MM.1S (cell line): ENCODE measurements around the gene TOX3.

Experiments
- DNase-seq: peaks from one replicate; pipeline ENCODE4 v3.0.0-alpha.2; 2015
- H2AFZ ChIP-seq: fragments of 300-600 bp; sonication (generic); 2 replicates; pipeline ENCODE4 v1.6.0; 2016; ENCODE audit warnings: antibody characterized with exemption, low read length
- H3F3A ChIP-seq: fragments of 300-600 bp; sonication (generic); 2 replicates; pipeline ENCODE4 v1.6.1; 2016; ENCODE audit warnings: mild to moderate bottlenecking, antibody characterized with exemption, low read length, moderate library complexity, mixed read lengths; ENCODE audit not compliant: insufficient read depth
- H3K27ac ChIP-seq: fragments of 300-600 bp; sonication (generic); 2 replicates; pipeline ENCODE4 v1.5.1; 2016; ENCODE audit warnings: mild to moderate bottlenecking, low read length
- H3K27me3 ChIP-seq: fragments of 300-600 bp; sonication (generic); replicated peaks from 2 replicates; pipeline ENCODE4 v1.6.0; 2016; ENCODE audit warnings: low read length; ENCODE audit not compliant: insufficient read depth
- H3K36me3 ChIP-seq: fragments of 300-600 bp; sonication (generic); replicated peaks from 2 replicates; pipeline ENCODE4 v1.6.1; 2016; ENCODE audit warnings: mild to moderate bottlenecking, low read length, mixed read lengths; ENCODE audit not compliant: insufficient read depth
- H3K4me1 ChIP-seq: fragments of 300-600 bp; sonication (generic); 2 replicates; pipeline ENCODE4 v1.6.1; 2016; ENCODE audit warnings: low read length, mixed read lengths
- H3K4me2 ChIP-seq: fragments of 300-600 bp; sonication (generic); 2 replicates; pipeline ENCODE4 v1.6.0; 2016; ENCODE audit warnings: low read depth, low read length
- H3K4me3 ChIP-seq: fragments of 300-600 bp; sonication (generic); 2 replicates; pipeline ENCODE4 v1.5.1; 2016; ENCODE audit warnings: low read length, mixed read lengths
- H3K79me2 ChIP-seq: fragments of 300-600 bp; sonication (generic); 2 replicates; pipeline ENCODE4 v1.6.1; 2016; ENCODE audit warnings: mixed run types, low read length, mixed read lengths
- H3K9ac ChIP-seq: fragments of 300-600 bp; sonication (generic); 2 replicates; pipeline ENCODE4 v1.6.1; 2016; ENCODE audit warnings: low read length, mixed read lengths
- H3K9me2 ChIP-seq: fragments of 300-600 bp; sonication (generic); replicated peaks from 2 replicates; pipeline ENCODE4 v1.6.1; 2016; ENCODE audit warnings: mild to moderate bottlenecking, low read length, mixed read lengths; ENCODE audit not compliant: insufficient read depth
- H3K9me3 ChIP-seq: fragments of 300-600 bp; sonication (generic); replicated peaks from 2 replicates; pipeline ENCODE4 v1.6.1; 2016; ENCODE audit warnings: mild to moderate bottlenecking, low read length, mixed read lengths; ENCODE audit not compliant: insufficient read depth
- H4K20me1 ChIP-seq: fragments of 300-600 bp; sonication (generic); 2 replicates; pipeline ENCODE4 v1.6.1; 2016; ENCODE audit warnings: mild to moderate bottlenecking, low read length, moderate library complexity, mixed read lengths; ENCODE audit not compliant: insufficient read depth
- EZH2 ChIP-seq: fragments of 300-600 bp; sonication (generic); optimal IDR thresholded peaks from 2 replicates; pipeline ENCODE3; 2017; ENCODE audit warnings: low read depth, mild to moderate bottlenecking, antibody characterized with exemption, low read length, mixed read lengths
- EZH2phosphoT487 ChIP-seq: fragments of 300-600 bp; sonication (generic); IDR thresholded peaks from 2 replicates; pipeline ENCODE4 v1.6.1; 2018; ENCODE audit warnings: antibody characterized with exemption, low read length
- TF ChIP-seq, protein P1 (sequence below): fragments of 300-600 bp; sonication (generic); IDR thresholded peaks from 2 replicates; pipeline ENCODE4 v1.5.1; 2016; ENCODE audit warnings: antibody characterized with exemption, low read length, mixed read lengths

TOX3 gene

DNA sequence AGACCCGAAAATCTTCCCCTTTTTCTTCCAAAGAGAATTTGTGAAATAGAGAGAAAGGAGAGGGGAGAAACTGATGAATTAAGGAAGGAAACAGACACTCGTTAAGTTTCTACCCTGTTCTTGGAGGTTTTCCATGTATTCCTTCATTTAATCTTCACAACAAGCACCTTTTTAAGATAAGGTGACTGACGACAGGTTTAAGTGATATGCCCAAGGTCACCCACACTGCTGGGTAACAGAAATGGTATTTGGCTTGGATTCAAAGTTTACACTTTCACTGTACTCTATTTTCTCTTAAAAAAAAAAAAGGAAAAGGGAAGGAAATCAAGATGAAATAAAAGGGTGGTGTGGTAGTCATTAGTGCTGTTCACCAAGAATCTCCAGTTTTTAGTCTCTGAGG, 33.5 kb upstream of the TOX3 start:
- TF ChIP-seq EZH2 (no peak), EZH2phosphoT487 (no peak)
- TF ChIP-seq, protein P1, sequence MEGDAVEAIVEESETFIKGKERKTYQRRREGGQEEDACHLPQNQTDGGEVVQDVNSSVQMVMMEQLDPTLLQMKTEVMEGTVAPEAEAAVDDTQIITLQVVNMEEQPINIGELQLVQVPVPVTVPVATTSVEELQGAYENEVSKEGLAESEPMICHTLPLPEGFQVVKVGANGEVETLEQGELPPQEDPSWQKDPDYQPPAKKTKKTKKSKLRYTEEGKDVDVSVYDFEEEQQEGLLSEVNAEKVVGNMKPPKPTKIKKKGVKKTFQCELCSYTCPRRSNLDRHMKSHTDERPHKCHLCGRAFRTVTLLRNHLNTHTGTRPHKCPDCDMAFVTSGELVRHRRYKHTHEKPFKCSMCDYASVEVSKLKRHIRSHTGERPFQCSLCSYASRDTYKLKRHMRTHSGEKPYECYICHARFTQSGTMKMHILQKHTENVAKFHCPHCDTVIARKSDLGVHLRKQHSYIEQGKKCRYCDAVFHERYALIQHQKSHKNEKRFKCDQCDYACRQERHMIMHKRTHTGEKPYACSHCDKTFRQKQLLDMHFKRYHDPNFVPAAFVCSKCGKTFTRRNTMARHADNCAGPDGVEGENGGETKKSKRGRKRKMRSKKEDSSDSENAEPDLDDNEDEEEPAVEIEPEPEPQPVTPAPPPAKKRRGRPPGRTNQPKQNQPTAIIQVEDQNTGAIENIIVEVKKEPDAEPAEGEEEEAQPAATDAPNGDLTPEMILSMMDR = no peak
- no peak overlapping the region for H3K27ac ChIP-seq
- H3K4me2 ChIP-seq = no peak overlapping the region
- no peaks in the 10 kb centered on the region for H3K9me3 ChIP-seq
- no peaks in the 10 kb centered on the region for H3K27me3 ChIP-seq
- no peaks in the 10 kb centered on the region for H3K9me2 ChIP-seq
- H3K36me3 ChIP-seq = no peaks in the 10 kb centered on the region
- H4K20me1 ChIP-seq = no peaks in the 10 kb centered on the region
- no peaks in the 10 kb centered on the region for H3F3A ChIP-seq
- DNase-seq = no peak
- H2AFZ ChIP-seq = no peak overlapping the region
- H3K79me2 ChIP-seq = no peaks in the 10 kb centered on the region
- no peak overlapping the region for H3K4me3 ChIP-seq
- H3K9ac ChIP-seq = no peak overlapping the region
- H3K4me1 ChIP-seq = no peaks in the 10 kb centered on the region

- Histone ChIP-seq H2AFZ (no peak overlapping the region), H3K27me3 (no peaks in the 10 kb centered on the region), H4K20me1 (no peaks in the 10 kb centered on the region), H3K9ac (no peak overlapping the region), H3K9me3 (no peaks in the 10 kb centered on the region), H3K4me3 (no peak overlapping the region), H3K27ac (no peak overlapping the region), H3K4me1 (no peaks in the 10 kb centered on the region), H3F3A (no peaks in the 10 kb centered on the region), H3K4me2 (no peak overlapping the region), H3K79me2 (no peaks in the 10 kb centered on the region), H3K36me3 (no peaks in the 10 kb centered on the region), H3K9me2 (no peaks in the 10 kb centered on the region)
- no peak for DNase-seq
- no peak for TF ChIP-seq EZH2phosphoT487
- TF ChIP-seq, protein P1 = no peak
- no peak for TF ChIP-seq EZH2
These were observed 32.0 kb upstream of the TOX3 start for GRCh38 chr16:52578829-52579498.

DNA sequence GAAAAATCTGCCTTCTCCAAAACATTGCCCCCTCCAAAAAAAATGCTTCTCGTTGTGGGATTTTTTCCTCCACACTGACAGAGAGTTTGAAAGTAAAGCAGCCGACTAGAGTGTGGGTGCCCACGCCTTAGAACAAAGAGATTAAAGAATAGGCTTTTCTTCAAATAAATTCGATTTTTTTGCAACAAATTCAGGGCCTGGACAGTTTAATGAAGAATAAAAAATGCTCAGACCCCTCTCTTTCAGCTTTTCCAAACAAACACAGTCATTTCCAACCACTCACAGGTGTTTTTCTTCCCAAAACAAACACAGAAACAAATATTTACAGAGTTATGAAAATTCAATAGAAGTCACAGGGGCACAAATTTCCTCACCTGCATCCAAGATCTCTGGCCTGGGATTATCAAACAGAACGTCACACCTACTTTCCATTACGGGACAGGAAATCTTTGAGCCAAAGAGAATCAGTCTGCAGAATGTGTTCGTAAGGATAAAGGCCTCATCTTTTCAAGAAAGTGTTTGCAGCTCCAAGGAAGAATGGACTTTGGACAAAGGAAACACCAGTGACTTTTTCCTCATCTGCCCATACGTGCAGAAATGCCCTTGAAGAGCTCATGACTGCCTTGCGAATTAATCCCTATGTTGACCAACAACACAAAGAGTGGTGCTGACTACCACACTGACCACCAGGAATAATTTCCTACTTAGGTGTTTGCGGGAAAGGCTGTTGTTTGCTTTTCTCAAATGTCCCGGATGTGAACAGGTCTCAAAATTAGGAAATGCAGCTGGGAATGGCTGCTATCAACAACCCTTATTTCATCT, 31.3 kb upstream of the TOX3 start:
- Histone ChIP-seq H3F3A (no peaks in the 10 kb centered on the region), H3K27ac (no peak overlapping the region), H3K4me1 (no peaks in the 10 kb centered on the region), H3K36me3 (no peaks in the 10 kb centered on the region), H3K79me2 (no peaks in the 10 kb centered on the region), H4K20me1 (no peaks in the 10 kb centered on the region), H3K9ac (no peak overlapping the region), H3K27me3 (no peaks in the 10 kb centered on the region), H3K4me2 (no peak overlapping the region), H3K4me3 (no peak overlapping the region), H3K9me2 (no peaks in the 10 kb centered on the region), H2AFZ (no peak overlapping the region), H3K9me3 (no peaks in the 10 kb centered on the region)
- DNase-seq = no peak
- TF ChIP-seq, protein P1 = no peak
- TF ChIP-seq EZH2 (no peak), EZH2phosphoT487 (no peak)
